Measurements from ENCODE around the gene GPR35.
"Not testable (repeated sequence)": the region's sequence is repeated elsewhere in the genome, so short reads cannot be mapped to it uniquely, and the experiment has no call there.

GRCh38 chr2:240678043-240678442 is 52.8 kb downstream of the GPR35 start:
- TF ChIP-seq CTCF (optimal IDR thresholded peaks at IDR 0.05 in 1 of 3, IDR thresholded peaks at IDR 0.05 in 1 of 3, conservative IDR thresholded peaks at IDR 0.05 in 1 of 3; ENCODE audit: extremely low read depth in 1 of 3, insufficient read depth in 2 of 3, low read length in 3 of 3); EZH2 (IDR thresholded peaks at IDR 0.05; ENCODE audit: low read length): not testable (repeated sequence)
